ENCODE data around the gene TXNL1. TPM values are rescaled to one million over a fixed set of nuclear protein-coding genes. Genes with fewer than 3 reads are reported as not detected.
A peak's percentile ranks its signal among the peaks of the same experiment; 100 is the strongest.

The TXNL1 gene
- total RNA-seq, 1 donor from 2014 or later = 66.7 TPM

DNA sequence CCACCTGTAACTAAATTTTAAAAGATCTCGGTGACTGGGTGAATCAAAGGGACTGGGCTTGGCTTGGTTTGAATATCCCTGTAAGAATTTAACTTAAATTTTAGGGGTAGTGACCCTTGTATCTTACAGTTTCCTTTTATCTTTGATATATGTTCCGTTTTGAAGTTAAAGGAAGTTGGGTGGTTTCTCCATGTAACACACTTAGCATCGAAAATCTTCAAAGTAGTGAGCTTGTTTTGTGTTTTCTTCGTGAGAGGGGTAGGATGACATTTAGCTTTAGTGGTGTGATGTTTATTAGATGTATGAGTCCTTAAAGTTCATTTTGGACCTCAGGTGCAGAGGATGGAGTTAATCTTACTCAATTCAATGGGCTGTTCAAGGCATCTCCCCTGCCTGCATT, 14.4 kb upstream of the TXNL1 start:
- Mint-ChIP-seq H3K36me3 (ENCODE audit: unreplicated experiment) (no peaks in the 10 kb centered on the region), H3K4me1 (ENCODE audit: low read depth, unreplicated experiment) (peaks cover 12% of the 10 kb centered on the region), H3K4me3 (ENCODE audit: unreplicated experiment) (peak overlapping the region; percentile 20)

DNA sequence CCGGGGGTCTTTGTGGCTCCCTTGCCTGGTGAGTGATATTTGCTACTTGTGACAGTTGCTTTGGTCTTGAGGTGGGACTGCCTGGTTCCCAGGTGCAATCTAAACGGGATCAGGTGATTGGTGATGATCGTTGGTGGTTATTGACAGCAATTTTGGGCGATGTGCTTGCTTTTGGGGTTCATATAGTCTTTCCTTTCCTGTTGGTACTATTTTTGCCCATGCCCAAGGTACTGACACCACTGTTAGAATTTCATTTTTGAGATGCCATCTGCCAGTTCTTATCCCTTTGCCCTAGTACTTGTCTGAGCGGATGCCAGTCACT, 13.3 kb upstream of the TXNL1 start:
- H3K4me3 Mint-ChIP-seq (ENCODE audit: unreplicated experiment) = peak overlapping the region; percentile 95
- H3K9me3 Mint-ChIP-seq (ENCODE audit: unreplicated experiment) = peaks cover 8% of the 10 kb centered on the region
- TF ChIP-seq, protein P1, sequence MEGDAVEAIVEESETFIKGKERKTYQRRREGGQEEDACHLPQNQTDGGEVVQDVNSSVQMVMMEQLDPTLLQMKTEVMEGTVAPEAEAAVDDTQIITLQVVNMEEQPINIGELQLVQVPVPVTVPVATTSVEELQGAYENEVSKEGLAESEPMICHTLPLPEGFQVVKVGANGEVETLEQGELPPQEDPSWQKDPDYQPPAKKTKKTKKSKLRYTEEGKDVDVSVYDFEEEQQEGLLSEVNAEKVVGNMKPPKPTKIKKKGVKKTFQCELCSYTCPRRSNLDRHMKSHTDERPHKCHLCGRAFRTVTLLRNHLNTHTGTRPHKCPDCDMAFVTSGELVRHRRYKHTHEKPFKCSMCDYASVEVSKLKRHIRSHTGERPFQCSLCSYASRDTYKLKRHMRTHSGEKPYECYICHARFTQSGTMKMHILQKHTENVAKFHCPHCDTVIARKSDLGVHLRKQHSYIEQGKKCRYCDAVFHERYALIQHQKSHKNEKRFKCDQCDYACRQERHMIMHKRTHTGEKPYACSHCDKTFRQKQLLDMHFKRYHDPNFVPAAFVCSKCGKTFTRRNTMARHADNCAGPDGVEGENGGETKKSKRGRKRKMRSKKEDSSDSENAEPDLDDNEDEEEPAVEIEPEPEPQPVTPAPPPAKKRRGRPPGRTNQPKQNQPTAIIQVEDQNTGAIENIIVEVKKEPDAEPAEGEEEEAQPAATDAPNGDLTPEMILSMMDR (IDR thresholded peaks at IDR 0.05; ENCODE audit: partially characterized antibody, unreplicated experiment) = no peak
- peaks cover 12% of the 10 kb centered on the region for H3K4me1 Mint-ChIP-seq (ENCODE audit: low read depth, unreplicated experiment)
- H3K27ac Mint-ChIP-seq (ENCODE audit: unreplicated experiment) = peak overlapping the region; percentile 75
- no peak for DNase-seq
- H3K27me3 Mint-ChIP-seq (ENCODE audit: unreplicated experiment) = peaks cover 3% of the 10 kb centered on the region
- H3K36me3 Mint-ChIP-seq (ENCODE audit: unreplicated experiment) = no peaks in the 10 kb centered on the region

More for the DNA sequence above, 14.4 kb upstream of the TXNL1 start:
- Mint-ChIP-seq H3K27me3 (ENCODE audit: unreplicated experiment) (peaks cover 2% of the 10 kb centered on the region), H3K9me3 (ENCODE audit: unreplicated experiment) (peaks cover 8% of the 10 kb centered on the region), H3K27ac (ENCODE audit: unreplicated experiment) (peak overlapping the region; percentile 9)
- no peak for DNase-seq
- TF ChIP-seq, protein P1 (IDR thresholded peaks at IDR 0.05; ENCODE audit: partially characterized antibody, unreplicated experiment) = no peak

GRCh38 chr18:56650944-56651770, 12.8 kb upstream of the TXNL1 start, which contains the start of gene WDR7:
TSS of gene WDR7 (plus strand) at chr18:56651359. CDS start at chr18:56672516, 21,157 bp downstream.
- no peaks in the 10 kb centered on the region for H3K36me3 Mint-ChIP-seq (ENCODE audit: unreplicated experiment)
- peaks cover 8% of the 10 kb centered on the region for H3K9me3 Mint-ChIP-seq (ENCODE audit: unreplicated experiment)
- H3K4me1 Mint-ChIP-seq (ENCODE audit: low read depth, unreplicated experiment) = peaks cover 12% of the 10 kb centered on the region
- peak within 1 kb of the TSS; percentile 95 for H3K4me3 Mint-ChIP-seq (ENCODE audit: unreplicated experiment)
- peak; percentile 94 for DNase-seq
- H3K27ac Mint-ChIP-seq (ENCODE audit: unreplicated experiment) = peak within 1 kb of the TSS; percentile 75
- TF ChIP-seq, protein P1 (IDR thresholded peaks at IDR 0.05; ENCODE audit: partially characterized antibody, unreplicated experiment) = no peak
- H3K27me3 Mint-ChIP-seq (ENCODE audit: unreplicated experiment) = peaks cover 3% of the 10 kb centered on the region

- H3K4me3 Mint-ChIP-seq (ENCODE audit: unreplicated experiment) = peak overlapping the region; percentile 10
- H3K9me3 Mint-ChIP-seq (ENCODE audit: unreplicated experiment) = peaks cover 8% of the 10 kb centered on the region
- H3K4me1 Mint-ChIP-seq (ENCODE audit: low read depth, unreplicated experiment) = peaks cover 12% of the 10 kb centered on the region
- peaks cover 3% of the 10 kb centered on the region for H3K27me3 Mint-ChIP-seq (ENCODE audit: unreplicated experiment)
- no peaks in the 10 kb centered on the region for H3K36me3 Mint-ChIP-seq (ENCODE audit: unreplicated experiment)
- TF ChIP-seq, protein P1 (IDR thresholded peaks at IDR 0.05; ENCODE audit: partially characterized antibody, unreplicated experiment) = no peak
- DNase-seq = no peak
- no peak overlapping the region for H3K27ac Mint-ChIP-seq (ENCODE audit: unreplicated experiment)
Observed at GRCh38 chr18:56649996-56650395, 11.6 kb upstream of the TXNL1 start.
